Smooth muscle cell (in vitro differentiated cells): ENCODE measurements around the gene CEACAM21. TPM values are rescaled to one million over a fixed set of nuclear protein-coding genes. Genes with fewer than 3 reads are reported as not detected.

Source experiments
- DNase-seq: peaks from one replicate; lab custom pipeline; 2025; ENCODE audit not compliant: unreplicated experiment; lab: John Stamatoyannopoulos, UW
- H2AFZ ChIP-seq: fragments of 200-600 bp; sonication (generic); 2 replicates; pipeline ENCODE4 v1.6.0; 2016; ENCODE audit warnings: antibody characterized with exemption, low read depth, mild to moderate bottlenecking
- H3F3A ChIP-seq: fragments of 200-600 bp; sonication (generic); 2 replicates; pipeline ENCODE4 v1.6.0; 2017; ENCODE audit warnings: antibody characterized with exemption, low read depth
- H3K27ac ChIP-seq: fragments of 200-600 bp; sonication (generic); 2 replicates; pipeline ENCODE4 v1.5.1; 2016; ENCODE audit warnings: low read depth, mild to moderate bottlenecking
- H3K27me3 ChIP-seq: fragments of 200-600 bp; sonication (generic); 2 replicates; pipeline ENCODE4 v1.6.1; 2016; ENCODE audit warnings: low read depth, mild to moderate bottlenecking
- H3K36me3 ChIP-seq: fragments of 200-600 bp; sonication (generic); 2 replicates; pipeline ENCODE4 v1.5.1; 2016; ENCODE audit warnings: low read depth
- H3K4me1 ChIP-seq: fragments of 200-600 bp; sonication (generic); 2 replicates; pipeline ENCODE4 v1.5.1; 2016; ENCODE audit warnings: low read depth
- H3K4me2 ChIP-seq: fragments of 200-600 bp; sonication (generic); 2 replicates; pipeline ENCODE4 v1.6.0; 2016; ENCODE audit warnings: mild to moderate bottlenecking
- H3K4me3 ChIP-seq: fragments of 200-600 bp; sonication (generic); 2 replicates; pipeline ENCODE4 v1.5.1; 2016; ENCODE audit warnings: mild to moderate bottlenecking
- H3K79me2 ChIP-seq: fragments of 200-600 bp; sonication (generic); 2 replicates; pipeline ENCODE4 v1.6.0; 2016; ENCODE audit warnings: low read depth, mild to moderate bottlenecking
- H3K9ac ChIP-seq: fragments of 200-600 bp; sonication (generic); 2 replicates; pipeline ENCODE4 v1.6.0; 2016; ENCODE audit warnings: low read depth
- H3K9me3 ChIP-seq: fragments of 200-600 bp; sonication (generic); replicated peaks from 2 replicates; pipeline ENCODE4 v1.5.1; 2016; ENCODE audit warnings: low read depth
- H4K20me1 ChIP-seq: fragments of 200-600 bp; sonication (generic); 2 replicates; pipeline ENCODE4 v1.6.0; 2016; ENCODE audit warnings: low read depth
- WGBS: methylation state at CpG from one replicate; pipeline ENCODE4 v1.1.7; 2016; ENCODE audit warnings: low lambda C conversion rate; 5-methylcytosine and 5-hydroxymethylcytosine counted together
- polyA plus RNA-seq: library from polyadenylated mRNA; unstranded; fragments of >200 nt; fragmentation: Nextera tagmentation; extraction: Ambion mirVana; gene quantifications from 2 replicates; pipeline ENCODE4 v1.2.1, GENCODE V29; 2016
- total RNA-seq: library from RNA; depleted of rRNA; stranded (reverse); fragments of >200 nt; gene quantifications from 2 replicates; pipeline ENCODE4 v1.2.3, GENCODE V29; 2014
- TF ChIP-seq, protein P1 (sequence below): fragments of 200-600 bp; sonication (generic); IDR thresholded peaks from 2 replicates; pipeline ENCODE4 v1.5.1; 2017; ENCODE audit warnings: borderline replicate concordance, mild to moderate bottlenecking, antibody characterized with exemption; ENCODE audit not compliant: insufficient read depth, poor library complexity, severe bottlenecking

CEACAM21 gene
- total and polyA plus RNA-seq, 2 experiments from 2014 or later = not detected

DNA sequence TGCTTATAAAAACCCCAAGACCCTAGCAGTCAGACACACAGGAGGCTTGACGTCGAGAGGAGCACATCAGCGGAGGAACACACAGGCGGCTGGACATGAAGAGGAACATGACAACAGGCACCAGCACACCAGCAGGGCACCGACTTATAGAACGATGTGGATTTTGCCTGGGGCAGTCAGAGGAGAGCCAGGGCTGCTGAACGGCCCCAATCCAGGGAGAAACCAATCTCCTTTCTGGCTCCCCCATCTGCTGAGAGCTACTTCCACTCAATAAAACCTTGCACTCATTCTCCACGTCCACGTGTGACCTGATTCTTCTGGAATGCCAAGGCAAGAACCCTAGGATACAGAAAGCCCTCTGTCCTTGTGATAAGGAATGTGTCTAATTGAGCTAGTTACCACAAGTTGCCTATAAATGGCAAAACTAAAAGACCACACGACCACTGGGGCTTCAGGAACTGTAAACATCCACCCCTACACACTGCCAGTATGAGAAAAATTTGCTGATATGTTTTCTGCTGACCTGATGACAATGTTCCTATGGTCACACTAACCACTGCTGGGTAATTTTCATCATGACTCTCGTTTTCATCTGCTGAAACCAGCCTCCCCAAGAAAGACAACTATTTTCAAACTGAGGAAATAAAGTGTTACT is 35.8 kb upstream of the CEACAM21 start:
- DNase-seq = no peak
- Histone ChIP-seq H3K4me3 (no peak overlapping the region), H3K9ac (no peak overlapping the region), H3K9me3 (no peaks in the 10 kb centered on the region), H3K79me2 (no peaks in the 10 kb centered on the region), H3K4me1 (no peaks in the 10 kb centered on the region), H3K36me3 (no peaks in the 10 kb centered on the region), H4K20me1 (no peaks in the 10 kb centered on the region), H2AFZ (no peak overlapping the region), H3K4me2 (no peak overlapping the region), H3K27me3 (no peaks in the 10 kb centered on the region), H3K27ac (no peak overlapping the region), H3F3A (no peaks in the 10 kb centered on the region)
- TF ChIP-seq, protein P1, sequence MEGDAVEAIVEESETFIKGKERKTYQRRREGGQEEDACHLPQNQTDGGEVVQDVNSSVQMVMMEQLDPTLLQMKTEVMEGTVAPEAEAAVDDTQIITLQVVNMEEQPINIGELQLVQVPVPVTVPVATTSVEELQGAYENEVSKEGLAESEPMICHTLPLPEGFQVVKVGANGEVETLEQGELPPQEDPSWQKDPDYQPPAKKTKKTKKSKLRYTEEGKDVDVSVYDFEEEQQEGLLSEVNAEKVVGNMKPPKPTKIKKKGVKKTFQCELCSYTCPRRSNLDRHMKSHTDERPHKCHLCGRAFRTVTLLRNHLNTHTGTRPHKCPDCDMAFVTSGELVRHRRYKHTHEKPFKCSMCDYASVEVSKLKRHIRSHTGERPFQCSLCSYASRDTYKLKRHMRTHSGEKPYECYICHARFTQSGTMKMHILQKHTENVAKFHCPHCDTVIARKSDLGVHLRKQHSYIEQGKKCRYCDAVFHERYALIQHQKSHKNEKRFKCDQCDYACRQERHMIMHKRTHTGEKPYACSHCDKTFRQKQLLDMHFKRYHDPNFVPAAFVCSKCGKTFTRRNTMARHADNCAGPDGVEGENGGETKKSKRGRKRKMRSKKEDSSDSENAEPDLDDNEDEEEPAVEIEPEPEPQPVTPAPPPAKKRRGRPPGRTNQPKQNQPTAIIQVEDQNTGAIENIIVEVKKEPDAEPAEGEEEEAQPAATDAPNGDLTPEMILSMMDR = no peak
- 52% methylated on average over 11 of the region's 11 CpGs for WGBS

DNA sequence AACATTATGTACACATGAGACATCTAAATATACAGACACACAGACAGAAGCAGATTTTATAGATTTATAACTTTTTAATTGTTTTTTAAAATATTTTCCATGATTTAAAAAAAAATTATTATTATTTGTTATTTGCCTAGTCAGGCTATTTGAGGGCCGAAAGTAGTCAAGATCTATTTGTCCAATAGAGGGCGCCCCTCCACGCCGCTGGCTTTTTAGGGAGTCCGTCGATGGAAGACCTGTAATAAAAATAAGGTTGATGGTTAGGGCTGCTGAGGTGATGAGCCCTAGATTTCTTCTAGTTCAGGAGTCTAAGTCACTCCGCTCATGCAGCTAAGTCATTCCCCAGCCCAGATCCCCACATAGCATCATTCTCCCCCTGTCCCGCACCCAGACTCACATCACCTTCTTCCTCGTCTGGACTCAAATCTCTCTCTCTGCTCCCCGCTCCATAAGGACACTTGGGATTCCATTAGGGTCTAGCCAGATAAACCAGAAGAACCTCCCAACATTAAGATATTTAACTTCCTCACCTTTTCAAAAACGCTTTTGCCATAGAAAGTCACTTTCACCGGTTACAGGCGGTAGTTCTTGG is 33.9 kb upstream of the CEACAM21 start:
- H3K4me3 ChIP-seq = no peak overlapping the region
- no peak overlapping the region for H3K4me2 ChIP-seq
- 60% methylated on average over 13 of the region's 13 CpGs for WGBS
- no peak for DNase-seq
- no peak overlapping the region for H2AFZ ChIP-seq
- no peaks in the 10 kb centered on the region for H3K79me2 ChIP-seq
- no peaks in the 10 kb centered on the region for H3K36me3 ChIP-seq
- no peaks in the 10 kb centered on the region for H3K4me1 ChIP-seq
- no peaks in the 10 kb centered on the region for H3F3A ChIP-seq
- no peak overlapping the region for H3K27ac ChIP-seq
- H4K20me1 ChIP-seq = no peaks in the 10 kb centered on the region
- H3K9me3 ChIP-seq = no peaks in the 10 kb centered on the region
- TF ChIP-seq, protein P1 = peak; percentile 19
- H3K27me3 ChIP-seq = no peaks in the 10 kb centered on the region
- no peak overlapping the region for H3K9ac ChIP-seq

DNA sequence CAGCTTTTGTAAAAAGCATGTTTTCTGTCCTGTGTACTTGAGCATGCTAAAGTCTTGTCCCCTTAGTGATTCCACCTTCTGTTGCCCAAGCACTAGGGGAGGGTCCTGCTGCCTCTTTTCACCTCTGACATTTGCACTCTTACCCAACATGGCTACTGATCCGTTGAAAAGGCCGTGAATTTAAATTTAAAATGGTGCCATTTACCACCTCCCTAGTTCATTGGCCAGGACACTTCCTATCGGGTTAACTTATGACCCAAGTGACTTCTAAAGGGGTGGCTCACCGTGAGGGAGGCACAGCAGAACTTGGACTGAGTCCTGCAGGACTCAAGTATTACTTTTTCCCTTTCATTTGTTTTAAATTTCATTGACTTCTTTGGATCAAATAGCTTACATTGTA is 33.3 kb upstream of the CEACAM21 start:
- H3K27me3 ChIP-seq = no peaks in the 10 kb centered on the region
- no peaks in the 10 kb centered on the region for H3F3A ChIP-seq
- H4K20me1 ChIP-seq = no peaks in the 10 kb centered on the region
- WGBS = 68% methylated on average over 4 of the region's 4 CpGs
- no peak overlapping the region for H3K4me2 ChIP-seq
- no peak overlapping the region for H3K9ac ChIP-seq
- no peaks in the 10 kb centered on the region for H3K79me2 ChIP-seq
- no peak overlapping the region for H3K4me3 ChIP-seq
- DNase-seq = no peak
- no peak overlapping the region for H2AFZ ChIP-seq
- H3K36me3 ChIP-seq = no peaks in the 10 kb centered on the region
- TF ChIP-seq, protein P1 = no peak
- no peaks in the 10 kb centered on the region for H3K9me3 ChIP-seq
- H3K4me1 ChIP-seq = no peaks in the 10 kb centered on the region
- no peak overlapping the region for H3K27ac ChIP-seq

DNA sequence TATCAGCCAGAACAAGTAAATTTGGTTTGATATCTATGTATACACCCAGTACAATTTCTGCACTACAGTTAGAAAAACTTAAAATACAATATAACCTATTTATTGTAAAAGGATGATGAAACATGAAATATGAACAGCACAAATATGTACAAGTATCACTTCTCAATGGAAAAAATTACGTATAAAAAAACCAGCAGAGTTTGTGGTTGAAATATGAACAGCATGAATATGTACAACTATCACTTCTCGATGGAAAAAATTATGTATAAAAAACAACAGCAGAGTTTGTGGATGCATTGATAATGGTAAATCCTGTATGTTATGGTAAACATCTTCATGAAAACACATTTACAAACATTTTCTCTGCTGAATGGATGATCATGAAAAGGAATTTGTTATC is 32.4 kb upstream of the CEACAM21 start:
- 66% methylated on average over 2 of the region's 2 CpGs for WGBS
- no peak overlapping the region for H3K27ac ChIP-seq
- no peaks in the 10 kb centered on the region for H3K4me1 ChIP-seq
- no peak overlapping the region for H3K4me2 ChIP-seq
- no peak overlapping the region for H3K9ac ChIP-seq
- TF ChIP-seq, protein P1 = no peak
- no peak overlapping the region for H2AFZ ChIP-seq
- no peaks in the 10 kb centered on the region for H3K36me3 ChIP-seq
- DNase-seq = no peak
- H3K27me3 ChIP-seq = no peaks in the 10 kb centered on the region
- no peaks in the 10 kb centered on the region for H3K9me3 ChIP-seq
- H4K20me1 ChIP-seq = no peaks in the 10 kb centered on the region
- H3F3A ChIP-seq = no peaks in the 10 kb centered on the region
- H3K4me3 ChIP-seq = no peak overlapping the region
- H3K79me2 ChIP-seq = no peaks in the 10 kb centered on the region
